Activated effector memory CD4-positive, alpha-beta T cell treated with anti-CD3 and anti-CD28 coated beads, Interleukin-2, amount 50 U/mL, for 16 hours (primary cell): ENCODE measurements around the gene BACH2.
"Not testable (repeated sequence)": the region's sequence is repeated elsewhere in the genome, so short reads cannot be mapped to it uniquely, and the experiment has no call there.

Experiments
- DNase-seq: peaks from one replicate; pipeline ENCODE4 v3.0.0-alpha.2; 2020

Gene BACH2

GRCh38 chr6:89927791-89928550, 368.7 kb downstream of the BACH2 start:
- no peak for DNase-seq

- DNase-seq, result no peak
Observed at GRCh38 chr6:89927264-89927663, 369.4 kb downstream of the BACH2 start.

- DNase-seq, result no peak
Observed at GRCh38 chr6:89925826-89926225, 370.8 kb downstream of the BACH2 start.

- DNase-seq, result no peak
Observed at GRCh38 chr6:89924231-89924630, 372.4 kb downstream of the BACH2 start.

- no peak for DNase-seq
Observed at GRCh38 chr6:89921691-89922090, 375.0 kb downstream of the BACH2 start.

- DNase-seq, result no peak
Observed at GRCh38 chr6:89921197-89921596, 375.4 kb downstream of the BACH2 start.

GRCh38 chr6:89917801-89918366, 378.8 kb downstream of the BACH2 start:
- DNase-seq, result no peak

GRCh38 chr6:89917216-89917615, 379.4 kb downstream of the BACH2 start:
- DNase-seq, result no peak

GRCh38 chr6:89916136-89916920, 380.3 kb downstream of the BACH2 start:
- DNase-seq, result no peak

GRCh38 chr6:89910902-89911240, 385.8 kb downstream of the BACH2 start:
- DNase-seq, result no peak

- not testable (repeated sequence) for DNase-seq
Observed at GRCh38 chr6:89910001-89910901, 386.4 kb downstream of the BACH2 start.

- DNase-seq, result no peak
Observed at GRCh38 chr6:89895276-89895874, 401.3 kb downstream of the BACH2 start.

- DNase-seq, result no peak
Observed at GRCh38 chr6:89894169-89894568, 402.5 kb downstream of the BACH2 start, which contains the start of gene GJA10. TSS of gene GJA10 (plus strand) at chr6:89894469. CDS start at chr6:89894469, 0 bp downstream.

GRCh38 chr6:89892577-89892976, 404.1 kb downstream of the BACH2 start:
- DNase-seq, result not testable (repeated sequence)

GRCh38 chr6:89890845-89891528, 405.7 kb downstream of the BACH2 start:
- not testable (repeated sequence) for DNase-seq

GRCh38 chr6:89888871-89889270, 407.8 kb downstream of the BACH2 start:
- DNase-seq, result no peak

GRCh38 chr6:89888138-89888514, 408.5 kb downstream of the BACH2 start:
- no peak for DNase-seq

- no peak for DNase-seq
Observed at GRCh38 chr6:89887452-89888137, 409.0 kb downstream of the BACH2 start.

- no peak for DNase-seq
Observed at GRCh38 chr6:89886378-89887120, 410.1 kb downstream of the BACH2 start.
